Activated CD4-positive, alpha-beta T cell treated with anti-CD3 and anti-CD28 coated beads, Interleukin-2, Interleukin-6, amounts not matched to agents 100 ng/mL and 50 ng/mL, durations not matched to agents 16 hours and 8 hours (primary cell): ENCODE results near the gene TCERG1L.

ENCODE experiments used
- DNase-seq: peaks from one replicate; pipeline ENCODE4 v3.0.0-alpha.2; 2020

Gene TCERG1L

DNA sequence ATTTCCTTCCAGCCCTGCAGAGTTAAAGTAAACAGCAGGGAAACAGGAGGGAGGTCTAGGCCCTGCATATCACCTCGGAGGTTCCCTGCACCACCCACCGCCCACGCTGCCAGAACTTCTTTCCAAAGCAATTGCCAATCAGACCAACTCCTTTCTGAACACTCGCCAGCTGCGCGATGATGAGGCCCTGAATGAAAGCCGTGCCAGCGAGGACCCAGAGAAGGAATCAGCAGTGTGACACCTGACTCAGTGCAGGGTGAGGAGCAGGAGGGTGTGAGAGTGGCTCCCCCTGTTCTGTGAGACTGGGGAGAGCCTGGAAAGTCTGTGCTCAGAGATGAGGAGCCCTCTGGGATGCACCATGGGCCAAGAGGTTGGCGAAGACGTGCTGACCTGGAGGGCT is 3.3 kb upstream of the TCERG1L start:
- no peak for DNase-seq

DNA sequence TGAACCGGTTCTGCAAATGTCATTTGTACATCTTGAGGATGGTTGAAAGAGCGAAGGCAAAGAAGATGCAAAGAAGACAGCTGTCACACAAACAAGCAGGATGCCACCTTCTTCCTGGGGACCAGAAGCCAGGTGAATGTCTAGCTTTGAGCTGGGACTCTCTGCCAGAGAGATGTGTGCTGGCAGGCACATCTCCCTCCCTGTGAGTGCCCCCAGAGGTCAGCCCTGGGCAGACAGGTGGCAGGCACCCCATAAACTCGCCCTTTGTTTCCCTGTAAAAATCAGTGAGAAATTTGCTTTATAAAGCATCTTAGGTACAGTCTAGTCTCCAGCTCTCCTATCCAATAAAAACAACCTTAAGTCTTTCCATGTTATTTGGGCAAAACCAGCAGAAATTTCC is 2.6 kb upstream of the TCERG1L start:
- no peak for DNase-seq

DNA sequence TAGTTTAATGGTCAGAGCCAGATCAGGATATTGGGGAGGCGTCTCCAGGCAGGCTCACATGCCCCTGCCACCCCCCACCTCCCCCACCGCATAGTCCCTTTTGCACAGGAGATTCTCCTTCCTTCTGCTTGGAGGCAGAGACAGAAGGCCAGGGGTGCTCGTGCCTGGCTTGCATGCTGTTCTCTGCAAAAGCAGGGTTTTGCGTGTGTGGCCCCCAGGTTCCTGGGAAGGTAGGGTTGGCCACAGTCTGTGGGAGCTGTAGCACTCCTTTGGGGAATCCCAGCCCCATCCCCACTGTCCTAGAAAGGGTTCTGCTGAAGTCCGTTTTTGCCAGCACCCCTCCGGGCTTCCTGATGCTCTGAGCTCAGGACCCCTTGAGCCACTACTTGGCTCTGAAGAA is 1.9 kb upstream of the TCERG1L start:
- no peak for DNase-seq

DNA sequence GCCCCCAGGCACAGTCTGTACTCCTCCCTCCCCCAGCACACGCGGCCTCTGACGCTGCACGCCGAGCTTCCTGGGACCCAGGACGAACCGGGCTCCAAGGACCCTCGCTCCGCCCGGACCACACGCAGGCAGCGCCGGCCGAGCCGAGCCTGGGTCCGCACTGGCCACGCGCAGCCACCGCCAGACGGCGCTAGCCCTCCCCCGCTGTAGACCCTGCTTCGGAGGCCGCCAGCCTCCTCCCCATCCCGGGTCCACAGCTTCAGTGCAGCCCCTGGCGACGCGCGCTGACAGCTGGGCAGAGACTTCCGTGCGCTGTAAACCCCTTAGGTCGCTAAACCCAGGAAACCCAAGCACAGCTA is 936 bp upstream of the TCERG1L start:
- DNase-seq, result peak; percentile 25

DNA sequence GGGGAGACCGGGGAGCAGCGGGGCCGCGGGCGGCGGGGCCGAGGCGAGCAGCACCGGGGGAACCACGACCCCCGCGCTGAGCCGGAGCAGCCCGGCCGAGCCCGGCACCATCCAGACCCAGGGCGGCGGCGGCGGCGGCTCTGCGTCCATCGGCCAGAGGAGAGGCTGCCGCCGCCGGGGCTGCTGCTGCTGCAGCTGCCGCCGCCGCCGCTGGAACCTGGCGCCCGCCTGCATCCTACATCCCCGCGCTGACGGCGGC is 190 bp downstream of the TCERG1L start:
- no peak for DNase-seq

DNA sequence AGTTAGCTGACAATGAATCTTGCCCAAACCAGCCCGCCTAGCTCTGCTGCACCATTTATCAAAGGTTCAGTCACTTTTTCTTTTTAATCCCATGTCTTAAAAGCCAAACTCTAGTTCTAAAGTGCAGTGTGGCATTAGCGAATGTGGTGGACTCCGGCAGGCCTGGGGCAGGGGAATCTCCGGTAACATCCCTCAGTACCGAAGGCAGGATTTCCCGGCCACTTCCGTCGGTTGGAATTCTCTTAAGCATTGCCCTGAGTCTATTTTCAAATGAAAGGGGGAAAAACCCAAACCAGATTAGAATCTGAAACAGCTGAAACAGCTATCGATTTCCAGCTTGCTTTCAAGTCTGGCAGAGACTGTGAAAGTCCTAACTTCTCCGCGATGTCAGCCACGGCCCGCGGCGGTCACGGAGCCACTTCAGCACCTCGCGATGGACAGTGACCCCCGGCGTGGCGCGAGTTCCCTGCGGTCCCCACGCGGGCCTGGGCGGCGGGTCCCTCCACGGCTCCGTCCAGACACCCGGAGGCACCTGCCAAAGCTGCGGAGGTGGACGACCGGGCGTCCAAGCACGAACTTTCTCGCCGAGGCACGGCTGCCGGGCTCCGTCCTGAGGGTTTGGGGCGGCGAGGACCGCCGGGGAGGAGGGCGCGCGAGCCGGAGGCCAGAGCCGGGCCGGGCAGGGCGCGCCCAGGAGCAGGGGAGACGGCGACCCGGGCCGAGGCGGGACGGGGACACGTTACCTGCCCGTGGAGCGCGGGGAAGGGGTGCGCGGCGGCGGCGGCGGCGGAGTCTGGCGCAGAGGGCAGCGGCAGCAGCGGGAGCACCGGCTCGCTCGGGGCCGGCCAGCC is 745 bp downstream of the TCERG1L start:
- no peak for DNase-seq

DNA sequence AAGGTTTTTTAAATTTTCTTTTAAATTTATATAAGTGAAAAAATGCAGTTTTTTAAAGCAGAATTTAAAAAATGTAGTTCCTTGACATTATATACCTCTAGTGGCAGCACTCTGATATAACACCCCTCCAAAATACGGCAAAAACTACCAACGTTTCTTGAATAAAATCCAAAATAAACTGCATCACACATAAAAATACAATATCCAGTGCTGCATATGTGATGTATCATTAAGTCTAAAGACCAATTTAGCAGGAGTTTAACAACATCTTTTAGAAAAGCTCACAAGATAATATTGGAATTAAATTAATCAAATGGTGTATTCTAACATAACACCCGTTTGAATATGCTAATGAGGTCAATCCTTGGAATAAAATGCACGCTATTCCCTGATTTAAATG is 1.4 kb downstream of the TCERG1L start:
- no peak for DNase-seq

DNA sequence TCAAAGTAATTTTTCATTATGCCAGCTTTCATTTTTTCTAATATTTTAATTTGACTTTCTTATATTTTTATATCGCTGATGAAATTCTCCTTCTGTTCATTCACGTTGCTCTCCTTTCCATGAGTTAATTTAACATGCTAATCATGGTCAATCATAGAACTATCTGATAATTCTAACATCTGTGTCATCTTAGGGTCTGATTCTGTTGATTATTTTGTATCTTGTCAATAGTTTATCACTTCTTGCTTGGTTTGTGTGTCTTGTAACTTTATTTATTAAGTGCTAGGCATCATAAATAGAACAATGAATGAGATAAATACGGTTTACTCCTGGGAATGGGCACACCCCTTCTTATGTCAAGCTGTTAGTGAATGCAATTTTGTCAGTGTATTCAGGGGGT is 11.0 kb downstream of the TCERG1L start:
- DNase-seq, result no peak

DNA sequence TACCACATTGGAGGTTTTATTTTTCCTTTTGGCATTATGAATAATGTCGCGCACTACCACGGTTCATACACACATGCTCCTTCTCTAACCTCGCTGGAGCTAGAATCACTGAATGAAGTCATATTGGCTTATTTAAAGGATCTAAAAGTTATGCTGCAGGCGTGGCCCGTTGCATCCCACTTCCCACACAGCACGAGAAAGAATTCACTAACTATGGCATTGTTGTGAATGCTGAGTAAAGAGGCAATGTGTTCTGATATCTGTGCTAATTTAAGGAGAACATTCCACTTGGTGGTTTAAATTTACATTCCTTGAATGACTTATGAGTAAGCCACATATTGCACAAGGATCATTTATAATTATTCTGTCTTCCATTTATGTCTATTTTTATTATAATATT is 20.7 kb downstream of the TCERG1L start:
- no peak for DNase-seq

DNA sequence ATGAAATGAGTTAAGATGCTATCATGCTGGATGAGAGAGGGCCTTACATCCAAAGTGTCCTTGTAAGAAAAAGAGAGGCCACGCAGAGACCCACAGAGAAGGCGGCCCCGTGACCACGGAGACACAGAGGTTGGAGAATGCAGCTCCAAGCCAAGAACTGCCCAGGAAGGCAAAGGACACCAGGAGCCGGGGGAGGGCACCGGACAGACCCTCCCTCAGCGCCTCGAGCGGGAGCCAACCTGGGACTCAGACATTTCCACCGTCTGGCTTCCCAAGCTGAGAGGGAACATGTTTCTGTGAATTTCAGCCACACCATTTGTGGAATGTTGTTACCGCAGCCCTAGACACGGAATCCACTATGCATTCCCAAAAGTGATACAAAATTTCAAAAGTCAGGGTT is 22.9 kb downstream of the TCERG1L start:
- DNase-seq, result no peak

DNA sequence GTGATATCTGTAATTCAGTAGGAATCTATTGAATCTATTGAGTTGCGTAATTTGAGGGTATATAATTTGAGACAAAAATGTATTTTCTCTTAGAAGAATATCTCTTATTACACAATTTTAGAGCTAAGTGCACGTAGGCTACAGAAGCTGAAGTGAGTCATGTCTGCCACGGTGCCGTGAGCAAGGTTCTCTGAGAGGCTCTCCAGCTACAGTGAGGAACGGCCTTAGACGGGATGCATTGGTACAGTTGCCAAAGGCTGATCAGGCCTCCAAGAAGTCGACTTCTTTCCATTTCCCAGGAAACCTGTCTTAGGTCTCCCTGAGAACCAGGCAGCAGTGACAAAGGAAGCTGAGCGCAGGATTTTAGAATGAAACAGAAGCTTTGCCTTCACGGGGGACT is 28.6 kb downstream of the TCERG1L start:
- DNase-seq, result no peak

DNA sequence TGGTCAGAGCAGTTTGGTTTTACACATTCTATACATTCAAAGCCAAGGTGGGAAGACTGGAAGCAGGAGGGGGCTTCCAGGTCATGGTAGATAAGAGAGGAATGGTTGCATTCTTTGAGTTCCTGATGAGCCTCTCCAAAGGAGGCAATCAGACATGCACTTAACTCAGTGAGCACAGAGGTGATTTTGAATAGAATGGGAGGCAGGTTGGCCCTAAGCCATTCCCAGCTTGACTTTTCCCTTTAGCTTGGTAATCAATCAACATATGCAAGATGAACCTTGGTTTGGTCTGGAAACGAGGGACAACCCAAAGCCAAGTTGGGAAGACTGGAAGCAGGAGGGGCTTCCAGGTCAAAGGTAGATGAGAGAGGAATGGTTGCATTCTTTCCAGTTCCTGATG is 31.4 kb downstream of the TCERG1L start:
- no peak for DNase-seq

DNA sequence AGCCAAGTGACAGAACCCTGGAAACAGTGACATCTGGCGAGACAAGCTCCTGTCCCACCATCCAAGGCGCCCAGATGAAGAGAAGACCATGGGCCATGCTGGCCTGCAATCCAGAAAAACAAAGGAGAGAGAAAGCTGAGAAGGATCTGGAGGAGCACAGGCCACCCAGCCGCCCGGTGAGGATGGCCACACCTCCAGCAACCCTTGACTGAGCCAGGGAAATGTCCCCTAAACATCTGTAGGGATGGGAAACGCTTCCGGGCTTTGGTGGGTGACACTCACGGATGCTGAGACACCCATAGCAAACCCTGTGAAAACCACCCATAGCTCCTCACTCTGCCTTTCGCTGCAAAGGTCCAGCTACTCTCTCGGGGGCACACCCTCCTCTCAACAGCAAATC is 32.0 kb downstream of the TCERG1L start:
- no peak for DNase-seq

DNA sequence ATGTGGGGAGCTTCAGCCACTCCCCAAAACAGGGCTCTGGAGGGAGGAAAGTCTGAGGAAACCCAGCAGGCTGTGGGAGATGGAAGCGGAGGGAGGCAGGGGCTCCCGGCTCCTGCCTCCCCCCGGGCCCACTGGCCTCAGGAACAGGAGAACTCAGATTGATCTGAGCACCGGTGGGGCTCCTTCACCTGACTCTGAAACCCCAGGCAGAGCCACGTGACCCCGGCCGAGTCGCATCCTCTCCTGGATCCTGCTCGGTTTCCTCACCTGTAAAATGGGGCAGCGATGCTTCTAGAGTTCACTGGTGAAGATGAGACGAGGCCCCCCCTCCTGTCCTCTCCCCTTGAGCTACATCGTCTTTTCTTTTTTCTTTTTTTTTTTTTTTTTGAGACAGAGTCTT is 33.6 kb downstream of the TCERG1L start:
- no peak for DNase-seq

DNA sequence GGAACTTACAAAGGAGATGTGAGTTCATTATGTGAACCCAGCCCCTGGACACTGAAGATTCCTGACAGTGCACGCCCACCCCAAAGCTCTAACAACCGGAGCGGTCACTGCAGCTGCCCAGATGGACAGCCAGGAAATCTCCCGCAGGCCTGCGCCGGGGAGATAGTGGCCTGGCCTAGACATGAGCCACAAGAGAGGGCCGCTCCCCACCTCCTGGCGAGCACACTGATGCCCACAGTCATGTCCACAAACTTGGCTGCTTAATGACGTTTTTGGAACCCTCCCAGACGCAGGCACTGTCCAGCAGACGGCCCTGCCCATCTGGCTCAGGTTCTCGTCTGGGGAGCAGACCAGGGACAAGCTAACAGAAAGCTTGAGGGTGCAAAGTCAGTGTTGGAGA is 34.2 kb downstream of the TCERG1L start:
- DNase-seq, result no peak

DNA sequence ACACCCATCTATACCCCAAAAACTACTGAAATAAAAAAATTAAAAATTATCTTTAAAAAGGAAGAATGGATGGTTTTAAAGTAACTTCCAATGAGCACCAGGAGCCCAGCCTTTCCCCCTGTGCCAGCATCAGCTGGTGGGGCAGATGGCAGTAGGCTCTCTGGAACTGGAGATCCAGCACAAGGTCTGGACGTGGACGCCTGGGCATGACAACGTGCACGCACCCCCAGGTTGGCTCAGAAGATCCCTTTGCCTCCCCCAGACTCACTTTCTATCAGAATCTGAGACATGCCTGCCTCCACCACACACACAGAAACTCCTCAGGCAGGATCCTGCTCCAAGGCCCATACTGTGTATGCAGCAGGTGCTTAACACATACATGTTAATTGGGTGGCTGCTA is 35.8 kb downstream of the TCERG1L start:
- DNase-seq, result no peak

DNA sequence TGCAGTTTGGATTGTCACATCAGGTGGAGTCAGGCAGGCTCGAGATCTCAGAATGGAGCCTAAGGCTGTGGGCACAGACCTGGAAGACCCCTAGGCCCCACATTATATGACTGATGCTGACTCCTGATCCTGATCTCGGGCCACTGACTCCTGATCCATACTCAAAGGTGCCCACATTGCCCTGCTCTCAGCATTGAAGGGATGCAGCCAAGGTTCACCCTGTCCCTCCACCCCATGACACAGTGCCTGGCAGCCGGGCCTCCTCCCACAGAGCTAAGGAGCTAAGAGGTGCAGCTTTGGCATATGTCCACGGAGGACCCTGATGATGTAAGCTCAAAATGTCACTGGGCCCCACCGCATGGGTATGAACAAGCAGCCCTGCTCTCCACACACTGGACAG is 36.6 kb downstream of the TCERG1L start:
- no peak for DNase-seq

DNA sequence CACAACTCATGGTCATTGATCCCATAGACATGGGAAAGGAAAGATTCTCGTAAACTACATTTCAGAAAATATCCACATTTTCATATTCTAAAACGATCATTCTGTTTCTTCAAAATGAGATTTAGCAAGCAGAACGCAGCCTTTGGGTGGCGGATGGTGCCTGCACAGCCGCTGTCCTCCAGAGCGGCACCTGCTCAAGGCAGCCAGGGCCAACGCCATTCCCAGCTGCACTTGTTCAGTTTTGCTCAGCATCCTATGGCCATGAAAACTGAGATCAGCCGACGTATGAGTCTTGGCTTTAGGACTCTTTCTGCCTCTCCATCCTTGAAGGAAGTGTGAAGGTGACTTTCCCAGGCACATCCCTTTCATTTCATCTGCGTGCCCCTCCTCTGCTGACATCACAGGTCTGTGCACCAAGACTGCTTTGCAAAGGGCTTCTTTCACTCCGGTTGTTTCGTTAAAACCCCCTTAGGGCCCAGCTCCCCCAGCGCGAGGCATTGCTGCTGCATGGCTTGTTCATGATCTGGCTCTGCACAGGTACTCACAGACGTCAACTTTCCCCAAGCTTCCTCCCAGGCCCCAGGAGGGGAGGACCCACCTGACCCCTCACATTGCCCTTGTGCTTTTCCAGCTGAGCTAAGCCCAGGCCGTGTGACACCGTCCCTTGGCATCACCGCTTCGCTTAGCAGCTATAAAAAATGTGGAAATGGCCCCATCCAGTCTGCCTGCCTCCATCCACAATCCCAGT is 37.2 kb downstream of the TCERG1L start:
- DNase-seq, result no peak

DNA sequence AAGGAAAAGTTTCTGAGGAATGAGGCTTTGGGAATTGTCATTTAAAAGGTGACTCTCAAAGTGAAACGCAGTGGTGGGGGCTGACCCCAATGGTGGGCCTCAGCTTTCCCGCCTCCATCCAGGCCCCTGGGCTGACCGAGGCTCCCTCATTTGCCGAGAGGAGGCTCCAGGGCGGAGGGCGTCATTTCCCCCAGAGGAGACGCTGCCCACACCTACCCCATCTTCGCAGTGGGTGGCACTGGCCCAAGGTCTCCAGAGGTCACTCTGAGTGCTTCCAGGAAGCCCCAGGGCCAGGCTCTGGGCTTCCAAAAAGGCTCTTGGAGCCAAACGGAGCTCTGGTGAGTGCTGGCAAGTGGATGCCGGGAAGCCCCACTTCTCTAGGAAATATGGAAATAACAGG is 38.0 kb downstream of the TCERG1L start:
- DNase-seq, result no peak

DNA sequence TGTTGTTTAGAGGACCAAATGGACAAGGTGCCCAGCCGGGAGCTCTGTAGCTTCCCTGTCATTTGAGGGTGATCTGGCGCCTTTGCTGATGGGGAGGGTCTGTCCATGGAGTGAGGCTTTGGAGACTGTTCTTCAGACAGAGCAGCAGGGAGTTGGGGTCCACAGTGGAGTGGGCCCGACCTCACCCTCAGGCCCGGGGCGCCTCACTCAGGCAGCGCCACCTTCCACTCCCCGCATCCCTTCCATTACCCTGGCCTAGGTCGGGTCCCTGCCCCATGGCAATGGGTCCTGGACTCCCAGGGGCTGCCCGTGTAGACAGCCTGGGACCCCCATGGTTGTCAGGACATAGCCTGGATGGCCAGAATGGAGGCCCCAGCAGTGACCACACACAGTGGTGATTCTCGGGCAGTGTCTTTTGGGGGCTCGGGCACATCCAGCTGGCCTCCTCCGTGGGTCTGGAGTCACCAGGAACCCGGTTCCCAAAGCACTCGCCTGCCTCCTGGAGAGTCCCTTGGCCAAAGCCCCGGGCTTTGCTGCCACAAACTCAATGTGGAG is 38.5 kb downstream of the TCERG1L start:
- no peak for DNase-seq

DNA sequence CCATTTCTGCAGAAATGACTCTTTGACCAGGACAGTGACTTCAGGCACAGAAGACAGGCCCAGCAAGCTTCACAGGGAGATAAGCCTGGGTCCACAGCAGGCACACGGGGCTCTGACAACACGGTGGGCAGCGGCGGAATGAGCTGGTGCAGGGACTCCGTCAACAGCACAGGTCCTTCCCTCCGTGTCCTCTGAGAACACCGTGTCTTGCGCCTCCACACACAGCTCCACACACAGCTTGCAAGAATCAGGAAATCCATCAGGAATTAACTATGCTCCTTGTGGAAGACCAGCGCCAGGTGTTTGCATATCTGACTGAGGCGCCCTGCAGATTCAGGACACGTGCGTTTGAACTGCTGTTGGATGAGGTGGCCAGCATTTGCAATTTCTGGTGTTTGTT is 39.6 kb downstream of the TCERG1L start:
- no peak for DNase-seq

DNA sequence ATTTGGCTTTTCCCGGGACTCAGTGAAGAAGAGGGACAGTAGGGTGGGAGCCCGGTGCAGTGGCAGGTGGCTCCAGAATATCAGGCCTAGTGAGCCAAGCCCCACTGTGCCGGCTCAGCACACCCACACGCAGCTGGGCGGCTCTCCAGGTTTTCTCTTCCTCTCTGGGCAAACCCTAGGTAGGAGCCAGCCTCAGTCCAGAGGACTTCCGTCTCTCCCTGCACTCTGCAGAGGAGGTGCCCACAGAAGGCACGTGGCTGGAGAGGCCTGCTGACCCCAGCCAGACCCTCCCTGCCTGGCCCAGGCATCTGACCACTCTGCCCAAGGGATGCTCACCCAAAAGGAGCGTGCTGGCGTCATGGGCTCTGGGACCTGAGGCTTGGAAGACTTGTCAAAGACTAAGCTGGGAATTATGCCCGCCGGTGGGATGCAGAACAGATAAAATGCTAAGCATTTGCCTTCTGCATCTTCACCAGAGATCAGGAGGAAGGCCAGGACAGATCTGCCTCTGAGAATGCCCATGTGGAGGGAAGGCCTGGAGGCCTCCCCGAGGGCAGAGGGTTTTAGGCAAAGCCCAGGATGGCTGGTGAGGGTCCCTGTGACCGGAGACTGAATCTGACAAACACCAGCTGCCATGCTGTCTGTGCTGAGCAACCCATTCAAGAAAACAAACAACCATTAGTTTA is 40.2 kb downstream of the TCERG1L start:
- no peak for DNase-seq

DNA sequence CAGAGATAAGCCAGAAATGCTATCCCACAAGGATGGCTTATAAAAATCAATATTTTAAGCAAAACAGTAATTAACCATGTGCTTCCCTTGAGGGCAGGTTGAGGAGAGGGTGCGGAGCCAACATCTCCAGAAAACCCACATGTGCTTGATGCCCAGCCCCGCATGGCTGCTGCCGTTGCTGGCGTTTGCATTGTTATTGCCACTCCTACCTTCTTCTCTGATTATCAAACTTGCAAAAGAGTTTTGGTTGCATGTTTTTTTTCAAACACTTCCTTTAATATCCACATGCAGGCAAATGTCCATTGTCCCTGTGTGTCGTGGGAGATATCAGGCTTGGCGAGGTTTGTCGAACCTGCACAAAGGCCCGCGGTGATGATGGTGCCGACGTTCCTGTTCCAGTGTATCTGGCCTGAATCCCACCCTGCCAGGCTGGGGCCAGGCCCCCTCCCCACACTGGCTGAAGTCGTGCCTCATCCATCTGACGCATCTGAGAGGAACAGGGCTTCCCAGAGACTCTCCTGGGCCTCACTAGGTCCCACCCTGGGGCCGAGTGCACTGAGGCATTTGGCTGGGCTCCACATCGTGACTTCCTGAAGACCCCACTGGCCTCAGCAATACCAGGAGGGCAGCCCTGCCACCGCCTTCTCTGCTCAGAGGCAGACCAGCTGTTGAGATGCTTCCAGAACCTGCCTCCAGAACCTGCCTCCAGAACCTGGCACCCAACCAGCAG is 40.9 kb downstream of the TCERG1L start:
- DNase-seq, result no peak
